GM12873 (cell line): ENCODE measurements around the gene HACD2.

Source experiments
- TF ChIP-seq, protein P1 (sequence below): IDR thresholded peaks from 2 replicates; pipeline ENCODE4 v1.5.1; 2012; ENCODE audit warnings: low read depth, mild to moderate bottlenecking, moderate library complexity, low read length, control low read depth; ENCODE audit not compliant: insufficient read depth; ENCODE audit errors: missing control alignments

The HACD2 gene

DNA sequence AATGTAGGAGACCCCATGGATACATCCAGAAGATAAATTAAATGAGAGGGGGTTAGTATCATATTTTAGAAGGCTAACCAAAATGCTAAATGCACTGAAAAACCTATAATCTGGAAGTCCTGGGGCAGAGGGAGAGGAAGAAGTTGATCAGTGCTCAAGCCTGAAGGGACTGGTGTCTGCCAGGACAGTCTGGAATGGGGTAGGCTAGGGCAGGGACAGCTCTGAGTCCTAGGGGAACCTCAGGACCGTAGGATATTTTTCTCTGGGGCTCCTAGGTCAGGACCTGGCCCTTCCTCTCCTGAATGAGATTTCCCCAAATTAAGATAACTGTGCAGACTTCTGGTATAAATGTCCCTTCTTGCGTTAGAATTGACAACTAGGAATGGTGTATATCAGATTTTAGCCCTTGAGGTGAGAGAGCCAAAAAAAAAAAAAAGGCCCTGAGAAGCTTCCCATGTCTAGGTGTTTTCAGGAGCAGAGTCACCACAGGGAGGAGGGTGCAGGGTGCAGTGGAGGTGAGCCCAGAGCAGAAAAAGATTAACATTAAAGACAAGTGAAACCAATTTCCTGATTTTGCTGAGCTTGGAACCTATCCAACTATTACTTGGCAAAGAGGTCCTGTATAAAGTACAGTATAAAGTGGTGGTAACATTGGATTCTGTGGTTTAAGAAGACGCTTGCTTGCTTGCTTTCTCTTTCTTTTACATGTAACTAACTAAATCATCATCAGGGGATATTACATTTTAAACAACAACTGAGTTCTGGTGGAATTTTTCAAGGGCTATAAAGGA is 63.5 kb downstream of the HACD2 start:
- TF ChIP-seq, protein P1, sequence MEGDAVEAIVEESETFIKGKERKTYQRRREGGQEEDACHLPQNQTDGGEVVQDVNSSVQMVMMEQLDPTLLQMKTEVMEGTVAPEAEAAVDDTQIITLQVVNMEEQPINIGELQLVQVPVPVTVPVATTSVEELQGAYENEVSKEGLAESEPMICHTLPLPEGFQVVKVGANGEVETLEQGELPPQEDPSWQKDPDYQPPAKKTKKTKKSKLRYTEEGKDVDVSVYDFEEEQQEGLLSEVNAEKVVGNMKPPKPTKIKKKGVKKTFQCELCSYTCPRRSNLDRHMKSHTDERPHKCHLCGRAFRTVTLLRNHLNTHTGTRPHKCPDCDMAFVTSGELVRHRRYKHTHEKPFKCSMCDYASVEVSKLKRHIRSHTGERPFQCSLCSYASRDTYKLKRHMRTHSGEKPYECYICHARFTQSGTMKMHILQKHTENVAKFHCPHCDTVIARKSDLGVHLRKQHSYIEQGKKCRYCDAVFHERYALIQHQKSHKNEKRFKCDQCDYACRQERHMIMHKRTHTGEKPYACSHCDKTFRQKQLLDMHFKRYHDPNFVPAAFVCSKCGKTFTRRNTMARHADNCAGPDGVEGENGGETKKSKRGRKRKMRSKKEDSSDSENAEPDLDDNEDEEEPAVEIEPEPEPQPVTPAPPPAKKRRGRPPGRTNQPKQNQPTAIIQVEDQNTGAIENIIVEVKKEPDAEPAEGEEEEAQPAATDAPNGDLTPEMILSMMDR: no peak

GRCh38 chr3:123520656-123521055 is 64.2 kb downstream of the HACD2 start:
- TF ChIP-seq, protein P1: no peak

DNA sequence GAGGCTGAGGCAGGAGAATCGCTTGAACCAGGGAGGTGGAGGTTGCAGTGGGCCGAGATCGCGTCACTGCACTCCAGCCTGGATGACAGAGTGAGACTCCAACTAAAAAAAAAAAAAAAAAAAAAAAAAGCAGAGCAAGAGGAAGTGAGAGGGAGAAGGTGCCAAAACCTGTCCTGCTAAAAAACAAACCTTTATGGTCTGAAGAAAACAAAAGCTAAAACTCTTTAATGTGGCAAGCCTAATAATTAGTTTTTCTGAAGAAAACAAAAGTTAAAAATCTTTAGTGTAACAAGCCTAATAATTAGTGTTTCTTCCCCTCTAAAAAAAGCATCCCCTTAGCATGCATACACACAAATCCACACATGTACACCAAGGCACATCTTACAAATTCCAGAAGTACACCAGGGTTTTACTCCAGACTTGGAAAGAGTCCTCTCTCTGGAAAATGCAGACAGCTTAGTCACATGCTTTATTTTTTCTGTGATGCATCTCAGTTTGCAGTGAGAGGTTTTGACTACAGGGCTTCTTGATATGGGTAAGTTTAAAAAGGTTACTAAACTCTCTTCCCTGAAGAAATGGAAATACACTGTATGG is 65.9 kb downstream of the HACD2 start:
- TF ChIP-seq, protein P1: no peak

DNA sequence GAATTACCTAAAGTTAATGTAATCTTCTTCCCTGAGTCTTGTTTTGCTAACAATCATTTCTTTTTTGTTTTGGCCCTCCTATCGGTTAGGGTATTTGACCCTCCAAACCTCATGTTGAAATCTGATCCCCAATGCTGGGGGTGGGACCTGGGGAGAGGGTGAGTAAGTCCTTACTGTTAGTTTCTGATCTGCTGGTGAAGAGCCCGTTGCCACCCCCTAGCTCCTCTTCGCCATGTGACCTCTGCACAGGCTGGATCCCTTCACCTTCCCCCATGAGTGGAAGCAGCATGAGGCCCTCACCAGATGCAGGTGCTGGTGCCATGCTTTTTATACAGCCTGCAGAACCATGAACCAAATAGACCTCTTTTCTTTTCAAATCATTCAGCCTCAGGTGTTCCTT is 73.1 kb downstream of the HACD2 start:
- TF ChIP-seq, protein P1: no peak

GRCh38 chr3:123511084-123511483 is 73.8 kb downstream of the HACD2 start:
- TF ChIP-seq, protein P1: no peak

- TF ChIP-seq, protein P1: no peak
Measured at GRCh38 chr3:123508178-123508577, 76.7 kb downstream of the HACD2 start.

- TF ChIP-seq, protein P1: no peak
Measured at GRCh38 chr3:123505820-123506219, 79.0 kb downstream of the HACD2 start.
